CD1c-positive myeloid dendritic cell (primary cell): ENCODE data around the gene SLC44A1.
"Not testable (repeated sequence)": the region's sequence is repeated elsewhere in the genome, so short reads cannot be mapped to it uniquely, and the experiment has no call there.

Experiments
- DNase-seq: peaks from one replicate; pipeline ENCODE4 v3.0.0-alpha.2; 2016; ENCODE audit errors: extremely low spot score

The SLC44A1 gene

GRCh38 chr9:105242062-105242461, 2.4 kb upstream of the SLC44A1 start:
- DNase-seq = no peak

GRCh38 chr9:105242557-105242956, 1.9 kb upstream of the SLC44A1 start:
- DNase-seq = no peak

DNA sequence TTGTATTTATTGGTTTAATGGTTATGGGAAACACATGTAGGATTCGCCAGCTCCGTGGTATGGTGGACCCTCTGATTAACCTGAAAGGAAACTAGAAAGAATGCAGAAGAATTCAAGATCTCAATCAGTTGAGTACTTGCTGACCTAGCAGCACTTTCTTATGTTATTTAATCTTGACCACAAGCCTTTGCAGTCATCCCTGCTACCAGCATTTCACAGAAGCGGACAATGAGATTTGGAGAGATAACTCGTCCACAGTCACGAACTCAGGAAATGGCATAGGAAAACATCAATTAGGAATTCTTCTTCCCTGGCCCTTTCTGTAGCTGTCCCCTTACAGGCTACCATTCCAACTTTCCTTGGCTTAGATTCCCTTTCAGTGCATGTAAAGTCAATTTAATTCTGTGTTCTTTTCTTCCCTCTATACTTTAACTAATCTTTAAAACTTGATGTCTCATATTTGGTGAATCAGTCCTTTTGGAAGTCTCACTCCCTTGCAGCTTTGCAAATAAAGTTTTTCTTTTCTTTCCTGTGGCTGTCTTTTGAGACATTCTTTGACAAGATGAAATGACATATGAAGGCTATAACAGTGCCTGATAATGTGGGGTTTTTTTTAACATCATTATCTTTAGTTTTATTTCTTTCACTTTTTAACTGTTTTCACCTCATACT, 1.3 kb upstream of the SLC44A1 start:
- no peak for DNase-seq

GRCh38 chr9:105244734-105245028, 230 bp downstream of the SLC44A1 start:
- no peak for DNase-seq

GRCh38 chr9:105245029-105245890, 809 bp downstream of the SLC44A1 start:
- DNase-seq = peak; percentile 68

DNA sequence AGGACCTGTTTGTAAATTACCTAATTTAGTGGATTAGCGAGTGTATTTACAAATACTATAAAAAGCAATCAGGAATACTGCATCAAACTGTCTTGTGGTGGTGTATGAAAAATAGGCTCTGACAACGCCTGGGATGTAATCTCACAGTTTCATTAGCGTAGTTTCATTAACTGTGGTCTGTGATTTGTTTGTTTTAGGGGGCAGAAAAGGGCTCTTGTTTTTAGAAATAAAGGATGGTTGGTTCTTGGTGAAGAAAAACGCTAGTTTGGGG, 1.4 kb downstream of the SLC44A1 start:
- no peak for DNase-seq

DNA sequence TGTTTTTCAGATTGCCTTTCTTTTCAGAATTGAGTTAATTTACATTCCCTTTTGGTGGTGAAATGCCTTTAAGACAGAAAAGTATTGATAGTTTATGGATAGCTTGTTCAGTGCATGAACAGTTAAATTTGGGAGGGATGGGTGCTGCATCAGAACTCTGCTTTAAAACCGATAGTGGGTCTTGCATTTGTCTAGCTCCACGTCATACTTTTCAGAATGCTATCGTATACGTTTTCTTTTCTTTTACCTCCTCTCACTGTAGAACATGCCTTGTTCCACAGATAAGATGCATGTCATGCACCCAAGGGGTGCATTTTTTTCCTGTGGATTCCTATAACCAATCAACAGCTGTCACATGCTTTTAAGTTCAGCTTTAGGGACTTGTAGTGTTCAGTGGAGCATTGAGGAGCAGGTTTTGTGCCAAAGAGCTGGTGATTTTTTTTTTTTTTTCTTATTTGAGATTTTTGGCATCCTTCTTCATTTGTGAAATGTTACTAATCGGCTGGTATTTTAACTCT, 2.3 kb downstream of the SLC44A1 start:
- DNase-seq = no peak

DNA sequence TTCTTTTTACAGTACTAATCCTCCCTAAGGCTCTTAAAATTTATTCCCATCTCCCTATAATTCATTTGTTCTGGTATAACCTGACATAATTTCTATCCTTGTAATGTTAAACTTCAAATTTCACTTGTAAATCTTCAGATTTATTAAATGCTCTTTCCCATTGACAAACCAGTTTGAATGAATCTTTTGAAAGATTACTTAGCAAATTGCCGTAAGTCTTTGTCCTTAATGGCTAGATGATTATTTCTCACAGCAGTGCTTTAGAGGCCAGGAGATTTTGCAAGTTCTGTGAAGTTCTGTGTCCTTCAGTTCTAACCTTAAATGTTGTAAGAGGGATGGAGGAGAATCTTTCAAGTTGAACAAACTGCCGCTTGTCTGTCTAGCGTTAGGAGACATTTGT, 4.2 kb downstream of the SLC44A1 start:
- no peak for DNase-seq

DNA sequence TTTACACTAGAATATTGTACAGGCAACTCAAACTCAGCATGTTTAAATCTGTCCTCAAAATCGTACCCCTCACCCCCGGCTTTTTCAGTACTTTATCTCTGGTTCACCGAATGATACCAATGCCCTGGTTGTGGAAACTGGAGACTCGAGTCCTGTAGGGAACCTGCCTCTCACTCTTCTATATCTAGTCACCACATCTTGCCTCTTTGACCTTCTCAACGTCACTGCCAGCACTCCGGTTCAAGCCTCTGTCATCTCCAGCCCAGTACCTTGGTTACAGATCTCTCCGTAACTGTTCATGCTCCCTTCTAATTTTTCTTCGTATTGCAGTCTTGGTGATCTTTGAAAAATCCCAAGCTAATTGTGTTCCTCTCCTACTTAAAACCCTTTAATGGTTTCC, 6.7 kb downstream of the SLC44A1 start:
- DNase-seq = no peak

GRCh38 chr9:105251733-105252404, 7.4 kb downstream of the SLC44A1 start:
- DNase-seq = no peak

DNA sequence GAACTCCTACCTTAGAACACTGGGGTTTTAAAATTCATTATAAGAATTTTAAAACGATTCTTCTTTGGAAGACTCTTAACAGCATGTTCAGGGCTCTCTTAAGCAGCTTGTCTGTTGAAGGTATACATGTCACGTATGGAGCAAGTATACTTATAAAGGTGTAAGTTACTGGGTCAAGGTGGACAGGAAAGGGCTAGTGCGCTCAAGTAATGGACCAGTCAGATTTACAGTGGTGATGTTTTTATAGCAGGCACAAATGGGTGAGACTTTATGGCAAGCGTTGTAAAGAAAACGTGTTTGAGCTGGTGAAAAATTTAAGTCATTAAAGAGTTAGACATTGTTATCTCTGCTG, 7.9 kb downstream of the SLC44A1 start:
- DNase-seq = no peak

GRCh38 chr9:105254226-105254625, 9.8 kb downstream of the SLC44A1 start:
- DNase-seq = no peak

- peak; percentile 48 for DNase-seq
Observed at GRCh38 chr9:105255421-105255820, 11.0 kb downstream of the SLC44A1 start.

- not testable (repeated sequence) for DNase-seq
Observed at GRCh38 chr9:105256569-105256968, 12.1 kb downstream of the SLC44A1 start.

- DNase-seq = no peak
Observed at GRCh38 chr9:105257809-105258208, 13.4 kb downstream of the SLC44A1 start.

GRCh38 chr9:105258225-105258737, 13.8 kb downstream of the SLC44A1 start:
- no peak for DNase-seq

DNA sequence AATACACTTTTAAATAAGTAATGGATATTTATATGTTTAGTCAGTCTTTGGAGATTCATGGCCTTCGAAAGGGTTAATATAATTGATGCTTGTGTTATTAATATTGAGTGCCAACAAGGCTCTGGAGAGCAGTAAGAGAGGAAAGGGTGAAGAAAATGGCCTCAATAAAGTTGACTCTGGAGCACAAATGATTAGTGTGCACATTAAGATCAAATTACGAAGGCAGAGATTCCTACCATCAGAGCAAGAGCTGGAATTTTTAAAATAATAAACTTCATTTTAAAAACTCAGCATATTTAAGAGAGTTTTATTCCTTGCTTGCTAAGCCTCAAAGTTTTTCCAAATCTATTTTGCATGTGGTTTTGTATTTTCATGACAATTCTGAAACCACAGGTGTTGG, 14.8 kb downstream of the SLC44A1 start:
- DNase-seq = no peak

DNA sequence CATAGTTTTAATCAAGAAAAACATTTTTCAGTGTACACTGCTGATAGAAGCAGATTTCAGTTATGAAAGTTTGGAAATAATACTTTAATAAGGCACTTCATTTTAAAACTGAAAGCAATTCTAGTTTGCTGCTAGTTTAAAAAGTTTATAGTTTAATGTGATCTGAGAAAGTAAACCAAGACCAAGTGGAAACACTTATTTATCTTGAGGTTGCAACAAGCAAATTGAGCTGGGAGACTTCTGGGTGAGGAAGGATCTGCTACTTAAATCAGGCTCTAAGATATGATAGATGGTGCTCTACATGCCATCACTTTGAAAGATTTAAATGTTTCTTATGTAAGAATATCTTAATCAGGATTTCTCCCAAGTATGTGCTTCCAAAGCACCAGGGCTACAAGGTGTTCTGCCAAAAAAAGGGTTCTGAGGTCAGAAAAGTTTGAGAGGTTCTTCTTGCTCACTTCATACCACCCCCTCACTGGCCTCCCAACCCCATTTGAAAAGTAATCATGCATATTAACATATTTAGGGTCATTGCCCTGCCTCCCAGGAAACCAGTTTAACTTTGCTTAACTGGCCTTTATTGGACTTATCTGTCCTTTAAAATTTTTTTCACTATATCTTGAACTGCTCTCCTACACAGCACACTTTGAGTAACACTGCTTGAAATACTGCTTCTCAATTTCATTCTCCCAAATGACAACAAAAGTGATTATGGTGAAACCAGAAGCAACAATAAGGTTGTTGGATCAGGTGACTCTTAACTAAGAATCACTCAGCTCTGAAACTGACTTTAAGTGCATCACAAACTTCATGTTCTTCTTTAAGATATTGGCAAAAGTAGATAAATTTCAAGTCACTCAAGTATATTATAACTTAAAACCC, 15.5 kb downstream of the SLC44A1 start:
- no peak for DNase-seq

GRCh38 chr9:105262497-105262896, 18.0 kb downstream of the SLC44A1 start:
- DNase-seq = no peak

DNA sequence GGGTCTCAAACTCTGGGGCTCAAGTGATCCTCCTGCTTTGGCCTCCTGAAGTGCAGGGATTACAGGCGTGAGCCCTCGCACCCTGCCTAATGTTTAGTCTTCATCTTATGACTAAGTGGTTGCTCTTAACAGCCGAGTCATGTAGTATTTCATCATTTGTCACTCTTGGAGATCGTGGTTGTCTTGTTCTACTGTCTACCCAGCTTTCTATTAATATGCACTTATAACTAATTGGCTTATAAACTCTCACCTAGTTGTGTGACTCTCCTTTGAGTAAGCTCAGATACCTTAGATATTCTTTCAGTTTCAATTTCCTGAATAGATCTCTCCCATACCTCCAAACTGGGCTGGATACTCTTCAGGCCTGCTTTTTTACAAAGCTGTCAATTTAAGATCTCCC, 19.9 kb downstream of the SLC44A1 start:
- no peak for DNase-seq

DNA sequence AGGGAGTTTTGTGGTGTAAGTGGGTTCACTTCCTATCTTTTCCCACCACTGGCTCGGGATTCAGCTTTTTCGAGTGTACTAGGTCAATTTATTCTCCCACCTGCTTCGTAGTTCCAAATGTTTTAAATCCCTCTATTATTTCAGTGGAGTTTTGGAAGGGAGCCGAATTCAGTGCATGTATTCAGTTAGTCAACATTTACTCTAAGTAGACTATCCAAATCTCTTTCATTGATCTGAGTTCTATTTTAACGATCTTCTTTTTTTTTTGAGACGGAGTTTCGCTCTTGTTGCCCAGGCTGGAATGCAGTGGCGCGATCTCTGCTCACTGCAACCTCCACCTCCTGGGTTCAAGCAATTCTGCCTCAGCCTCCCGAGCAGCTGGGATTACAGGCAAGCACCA, 23.8 kb downstream of the SLC44A1 start:
- not testable (repeated sequence) for DNase-seq

- no peak for DNase-seq
Observed at GRCh38 chr9:105269593-105269992, 25.1 kb downstream of the SLC44A1 start.
